Measurements from ENCODE around the gene SIX1. TPM values are rescaled to one million over a fixed set of nuclear protein-coding genes. Genes with fewer than 3 reads are reported as not detected.

SIX1 gene
- polyA plus RNA-seq, 2 of the 4 experiments (the other 2 are of a cell fraction): 4.4 to 7.2 TPM

DNA sequence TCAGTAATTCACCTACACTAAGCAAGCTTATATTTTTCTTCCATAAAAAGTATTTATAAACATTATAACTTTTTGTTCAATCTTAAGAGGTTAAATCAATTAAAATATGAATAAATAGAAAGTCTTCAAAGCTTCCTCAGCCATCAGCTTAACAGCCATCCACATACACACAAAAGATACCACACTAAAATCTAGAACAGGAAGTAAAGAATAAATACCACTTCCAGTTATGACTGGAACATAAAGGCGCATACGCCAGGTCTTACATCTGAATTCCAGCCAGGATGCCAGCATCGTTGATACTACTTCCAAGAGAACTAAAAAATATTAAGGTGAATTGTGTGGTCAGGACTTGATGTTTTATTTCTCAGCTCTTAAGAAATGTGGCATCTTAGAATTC is 17.0 kb downstream of the SIX1 start:
- ATAC-seq: no peak
- Histone ChIP-seq H3K4me3 (no peak overlapping the region), H3K4me1 (no peaks in the 10 kb centered on the region; the same call in 2 of the 3 replicates), H3K9me3 (no peaks in the 10 kb centered on the region), H3K27ac (no peak overlapping the region), H3K4me2 (no peak overlapping the region)
- 76% methylated on average over 3 of the region's 3 CpGs for WGBS (ENCODE audit: missing lambda C conversion rate)
- ChIA-PET POLR2A (no interaction called here), CTCF (interaction anchor here (0.6 to 2.2 kb wide), 4 partner anchors 13 to 620 kb away, joined by 3 to 5 read pairs (median 4); no protein-coding TSS in a partner anchor)
- TF ChIP-seq HOXB13 (CRISPR knock-in tag; IDR thresholded peaks at IDR 0.05; ENCODE audit: low read depth) (no peak), FOSB (CRISPR knock-in tag; IDR thresholded peaks at IDR 0.05) (no peak)
- TF ChIP-seq, protein P1, sequence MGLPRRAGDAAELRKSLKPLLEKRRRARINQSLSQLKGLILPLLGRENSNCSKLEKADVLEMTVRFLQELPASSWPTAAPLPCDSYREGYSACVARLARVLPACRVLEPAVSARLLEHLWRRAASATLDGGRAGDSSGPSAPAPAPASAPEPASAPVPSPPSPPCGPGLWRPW (IDR thresholded peaks at IDR 0.05): no peak
- DNase-seq (ENCODE audit: low read depth in 1 of 2, low spot score in 1 of 2): no peak
- no peak for FAIRE-seq

DNA sequence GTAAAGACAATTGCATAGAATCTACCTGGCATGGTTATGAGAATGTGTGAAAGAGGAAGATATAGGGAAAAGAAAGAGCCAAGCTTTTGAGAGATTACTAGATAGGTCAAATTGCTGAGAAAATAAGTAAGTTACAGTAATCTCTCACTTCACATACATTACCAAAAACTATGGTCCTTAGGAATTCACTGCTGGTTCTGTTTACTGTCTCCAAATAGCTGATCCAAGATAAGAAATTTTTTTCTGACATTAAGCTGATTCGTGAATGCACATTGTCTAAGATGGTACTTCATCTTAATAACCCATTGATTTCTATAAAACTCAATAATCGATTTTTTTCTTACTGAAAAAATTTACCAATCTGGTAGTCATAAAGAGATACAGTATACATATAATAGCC is 17.4 kb downstream of the SIX1 start:
- 38% methylated on average over 2 of the region's 2 CpGs for WGBS (ENCODE audit: missing lambda C conversion rate)
- CTCF ChIA-PET: interaction anchor here (0.6 to 2.2 kb wide), 4 partner anchors 13 to 620 kb away, joined by 3 to 5 read pairs (median 4); no protein-coding TSS in a partner anchor
- POLR2A ChIA-PET: no interaction called here

DNA sequence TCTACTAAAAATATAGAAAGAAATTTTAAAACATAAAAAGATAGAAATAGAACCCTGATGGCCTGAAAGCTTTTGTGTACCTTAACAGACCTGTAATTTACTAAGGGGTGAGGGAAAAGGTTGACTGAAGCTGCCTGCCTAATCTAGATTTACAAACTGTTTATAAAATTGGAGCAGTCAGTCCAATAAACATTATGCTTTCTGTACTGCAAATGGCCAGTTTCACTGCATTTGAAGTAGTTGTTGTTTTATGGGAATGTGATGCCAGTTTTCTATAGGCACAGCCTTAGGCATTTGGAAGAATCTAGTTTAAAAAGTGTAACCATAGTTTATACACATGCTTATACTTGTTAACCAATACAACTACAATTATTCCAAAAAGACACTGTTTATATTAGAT is 19.1 kb downstream of the SIX1 start:
- FAIRE-seq (no peak), ATAC-seq (no peak), DNase-seq (ENCODE audit: low read depth in 1 of 2, low spot score in 1 of 2) (no peak)
- H3K9me3 ChIP-seq: no peaks in the 10 kb centered on the region
- POLR2A ChIA-PET: no interaction called here
- H3K4me2 ChIP-seq: no peak overlapping the region
- no peak overlapping the region for H3K4me3 ChIP-seq
- CTCF ChIA-PET: no interaction called here
- TF ChIP-seq CHD4 (IDR thresholded peaks at IDR 0.05; ENCODE audit: borderline replicate concordance) (no peak), RFX5 (IDR thresholded peaks at IDR 0.05) (no peak), FOSL2 (IDR thresholded peaks at IDR 0.05) (no peak), FOSL2 (CRISPR knock-in tag; IDR thresholded peaks at IDR 0.05) (no peak), ZNF302 (CRISPR knock-in tag; IDR thresholded peaks at IDR 0.05) (no peak)
- TF ChIP-seq, protein P2, sequence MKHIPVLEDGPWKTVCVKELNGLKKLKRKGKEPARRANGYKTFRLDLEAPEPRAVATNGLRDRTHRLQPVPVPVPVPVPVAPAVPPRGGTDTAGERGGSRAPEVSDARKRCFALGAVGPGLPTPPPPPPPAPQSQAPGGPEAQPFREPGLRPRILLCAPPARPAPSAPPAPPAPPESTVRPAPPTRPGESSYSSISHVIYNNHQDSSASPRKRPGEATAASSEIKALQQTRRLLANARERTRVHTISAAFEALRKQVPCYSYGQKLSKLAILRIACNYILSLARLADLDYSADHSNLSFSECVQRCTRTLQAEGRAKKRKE (CRISPR knock-in tag; IDR thresholded peaks at IDR 0.05; ENCODE audit: low read depth): no peak
- no peak overlapping the region for H3K27ac ChIP-seq
- H3K4me1 ChIP-seq: peaks cover under 1% of the 10 kb centered on the region; the same call in 2 of the 3 replicates

More for the DNA sequence above, 17.4 kb downstream of the SIX1 start:
- Histone ChIP-seq H3K4me3 (no peak overlapping the region), H3K4me1 (no peaks in the 10 kb centered on the region; the same call in 2 of the 3 replicates), H3K4me2 (no peak overlapping the region), H3K27ac (no peak overlapping the region), H3K9me3 (no peaks in the 10 kb centered on the region)
- FAIRE-seq (no peak), ATAC-seq (no peak), DNase-seq (ENCODE audit: low read depth in 1 of 2, low spot score in 1 of 2) (no peak)
- no peak for TF ChIP-seq FOSL2 (IDR thresholded peaks at IDR 0.05)
- no peak for TF ChIP-seq FOSL2 (CRISPR knock-in tag; IDR thresholded peaks at IDR 0.05)
- TF ChIP-seq MYC (IDR thresholded peaks at IDR 0.05; ENCODE audit: borderline replicate concordance, low read length): no peak
- no peak for TF ChIP-seq EP300 (IDR thresholded peaks at IDR 0.05)
- no peak for TF ChIP-seq TP53 (CRISPR knock-in tag; IDR thresholded peaks at IDR 0.05)
- TF ChIP-seq, protein P1 (IDR thresholded peaks at IDR 0.05): no peak
- TF ChIP-seq CBX8 (IDR thresholded peaks at IDR 0.05): no peak
- TF ChIP-seq RFX5 (IDR thresholded peaks at IDR 0.05): no peak
- TF ChIP-seq MAZ (IDR thresholded peaks at IDR 0.05; ENCODE audit: borderline replicate concordance, low read depth, low read length): no peak
- TF ChIP-seq, protein P3, sequence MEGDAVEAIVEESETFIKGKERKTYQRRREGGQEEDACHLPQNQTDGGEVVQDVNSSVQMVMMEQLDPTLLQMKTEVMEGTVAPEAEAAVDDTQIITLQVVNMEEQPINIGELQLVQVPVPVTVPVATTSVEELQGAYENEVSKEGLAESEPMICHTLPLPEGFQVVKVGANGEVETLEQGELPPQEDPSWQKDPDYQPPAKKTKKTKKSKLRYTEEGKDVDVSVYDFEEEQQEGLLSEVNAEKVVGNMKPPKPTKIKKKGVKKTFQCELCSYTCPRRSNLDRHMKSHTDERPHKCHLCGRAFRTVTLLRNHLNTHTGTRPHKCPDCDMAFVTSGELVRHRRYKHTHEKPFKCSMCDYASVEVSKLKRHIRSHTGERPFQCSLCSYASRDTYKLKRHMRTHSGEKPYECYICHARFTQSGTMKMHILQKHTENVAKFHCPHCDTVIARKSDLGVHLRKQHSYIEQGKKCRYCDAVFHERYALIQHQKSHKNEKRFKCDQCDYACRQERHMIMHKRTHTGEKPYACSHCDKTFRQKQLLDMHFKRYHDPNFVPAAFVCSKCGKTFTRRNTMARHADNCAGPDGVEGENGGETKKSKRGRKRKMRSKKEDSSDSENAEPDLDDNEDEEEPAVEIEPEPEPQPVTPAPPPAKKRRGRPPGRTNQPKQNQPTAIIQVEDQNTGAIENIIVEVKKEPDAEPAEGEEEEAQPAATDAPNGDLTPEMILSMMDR (IDR thresholded peaks at IDR 0.05): no peak
- no peak for TF ChIP-seq KDM1A (IDR thresholded peaks at IDR 0.05; ENCODE audit: low read depth)
- TF ChIP-seq, protein P4, sequence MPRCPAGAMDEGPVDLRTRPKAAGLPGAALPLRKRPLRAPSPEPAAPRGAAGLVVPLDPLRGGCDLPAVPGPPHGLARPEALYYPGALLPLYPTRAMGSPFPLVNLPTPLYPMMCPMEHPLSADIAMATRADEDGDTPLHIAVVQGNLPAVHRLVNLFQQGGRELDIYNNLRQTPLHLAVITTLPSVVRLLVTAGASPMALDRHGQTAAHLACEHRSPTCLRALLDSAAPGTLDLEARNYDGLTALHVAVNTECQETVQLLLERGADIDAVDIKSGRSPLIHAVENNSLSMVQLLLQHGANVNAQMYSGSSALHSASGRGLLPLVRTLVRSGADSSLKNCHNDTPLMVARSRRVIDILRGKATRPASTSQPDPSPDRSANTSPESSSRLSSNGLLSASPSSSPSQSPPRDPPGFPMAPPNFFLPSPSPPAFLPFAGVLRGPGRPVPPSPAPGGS (IDR thresholded peaks at IDR 0.05): no peak
- no peak for TF ChIP-seq CEBPB (IDR thresholded peaks at IDR 0.05)
- no peak for TF ChIP-seq HOXB13 (CRISPR knock-in tag; IDR thresholded peaks at IDR 0.05; ENCODE audit: low read depth)
- no peak for TF ChIP-seq BHLHE40 (IDR thresholded peaks at IDR 0.05; ENCODE audit: low read depth, low read length)
- no peak for TF ChIP-seq ZSCAN20 (CRISPR knock-in tag; IDR thresholded peaks at IDR 0.05)
- no peak for TF ChIP-seq POLR2AphosphoS2 (conservative IDR thresholded peaks at IDR 0.05; ENCODE audit: low read length)
- TF ChIP-seq, protein P5, sequence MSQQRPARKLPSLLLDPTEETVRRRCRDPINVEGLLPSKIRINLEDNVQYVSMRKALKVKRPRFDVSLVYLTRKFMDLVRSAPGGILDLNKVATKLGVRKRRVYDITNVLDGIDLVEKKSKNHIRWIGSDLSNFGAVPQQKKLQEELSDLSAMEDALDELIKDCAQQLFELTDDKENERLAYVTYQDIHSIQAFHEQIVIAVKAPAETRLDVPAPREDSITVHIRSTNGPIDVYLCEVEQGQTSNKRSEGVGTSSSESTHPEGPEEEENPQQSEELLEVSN (IDR thresholded peaks at IDR 0.05; ENCODE audit: borderline replicate concordance, low read depth): no peak
- TF ChIP-seq FOXS1 (CRISPR knock-in tag; IDR thresholded peaks at IDR 0.05): no peak
- TF ChIP-seq EHMT2 (IDR thresholded peaks at IDR 0.05; ENCODE audit: low read depth): no peak
- TF ChIP-seq, protein P6, sequence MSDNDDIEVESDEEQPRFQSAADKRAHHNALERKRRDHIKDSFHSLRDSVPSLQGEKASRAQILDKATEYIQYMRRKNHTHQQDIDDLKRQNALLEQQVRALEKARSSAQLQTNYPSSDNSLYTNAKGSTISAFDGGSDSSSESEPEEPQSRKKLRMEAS (IDR thresholded peaks at IDR 0.05): no peak

Data from A549 (cell line).